Right renal cortex interstitium (tissue), 3 donors: ENCODE measurements around the gene OXLD1. TPM values are rescaled to one million over a fixed set of nuclear protein-coding genes. Genes with fewer than 3 reads are reported as not detected.

Source experiments
- DNase-seq, 3 donors: peaks; one replicate each; pipeline ENCODE4 v3.0.0-alpha.2; 2013; ENCODE audit warnings: low read depth in 3 of 3, low spot score in 2 of 3
- polyA plus RNA-seq, 3 donors: library from polyadenylated mRNA; unstranded; fragments of 120-200 nt; gene quantifications; one replicate each; pipeline ENCODE4 v1.2.1, GENCODE V29; 2013; ENCODE audit not compliant: insufficient read length in 3 of 3

The OXLD1 gene
- 10 to 100 TPM; 13.3 to 16.2 (median 14.9) TPM for polyA plus RNA-seq

DNA sequence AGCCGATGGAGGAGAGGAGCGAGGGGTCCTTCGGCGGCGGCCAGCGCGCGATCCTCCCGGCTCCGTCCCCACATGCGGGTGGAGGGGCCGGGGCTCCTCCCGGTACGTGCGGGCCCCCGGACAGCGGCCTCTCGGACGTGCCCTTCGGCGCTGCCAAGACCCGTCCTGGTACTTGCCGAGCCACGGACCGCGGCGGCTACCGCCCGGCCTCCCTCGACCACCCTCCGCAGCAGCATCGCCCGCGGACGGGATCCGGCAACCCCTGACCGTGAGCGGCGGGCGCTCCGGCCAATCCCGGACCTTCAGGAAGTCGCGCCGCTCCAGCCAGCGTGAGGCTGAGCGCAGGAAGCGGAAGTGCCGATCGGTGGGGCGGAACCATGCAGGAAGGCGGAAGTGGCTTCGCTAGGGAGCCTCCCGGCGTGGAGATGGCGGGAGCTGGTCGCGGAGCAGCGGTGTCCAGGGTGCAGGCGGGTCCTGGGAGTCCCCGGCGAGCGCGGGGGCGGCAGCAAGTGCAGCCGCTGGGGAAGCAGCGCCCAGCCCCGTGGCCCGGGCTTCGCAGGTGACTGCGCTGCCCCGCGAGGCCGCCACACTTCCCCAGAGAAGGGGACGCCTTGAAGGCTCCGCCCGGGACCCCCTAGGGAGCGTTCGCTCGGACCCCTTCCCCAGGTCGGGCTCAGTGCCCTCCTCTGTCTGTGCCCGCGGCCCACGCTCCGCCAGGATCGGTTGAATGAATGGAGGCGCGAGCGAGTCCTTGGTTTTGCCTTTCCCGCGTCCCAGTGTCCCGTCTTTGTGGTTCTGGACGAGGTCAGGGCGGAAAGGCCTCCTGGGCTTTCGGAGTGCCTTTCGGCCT, at the start of gene OXLD1, which contains the start of gene CCDC137:
Gene OXLD1, minus strand, starts transcription at position 264 of the 850 bp plus-strand sequence. Its CDS starts 28 bp downstream, at position 236.
Gene CCDC137, plus strand, starts transcription at position 396 of the 850 bp plus-strand sequence. Its CDS starts 30 bp downstream, at position 426.
- peak; percentile 74 to 93 (median 87) for DNase-seq

DNA sequence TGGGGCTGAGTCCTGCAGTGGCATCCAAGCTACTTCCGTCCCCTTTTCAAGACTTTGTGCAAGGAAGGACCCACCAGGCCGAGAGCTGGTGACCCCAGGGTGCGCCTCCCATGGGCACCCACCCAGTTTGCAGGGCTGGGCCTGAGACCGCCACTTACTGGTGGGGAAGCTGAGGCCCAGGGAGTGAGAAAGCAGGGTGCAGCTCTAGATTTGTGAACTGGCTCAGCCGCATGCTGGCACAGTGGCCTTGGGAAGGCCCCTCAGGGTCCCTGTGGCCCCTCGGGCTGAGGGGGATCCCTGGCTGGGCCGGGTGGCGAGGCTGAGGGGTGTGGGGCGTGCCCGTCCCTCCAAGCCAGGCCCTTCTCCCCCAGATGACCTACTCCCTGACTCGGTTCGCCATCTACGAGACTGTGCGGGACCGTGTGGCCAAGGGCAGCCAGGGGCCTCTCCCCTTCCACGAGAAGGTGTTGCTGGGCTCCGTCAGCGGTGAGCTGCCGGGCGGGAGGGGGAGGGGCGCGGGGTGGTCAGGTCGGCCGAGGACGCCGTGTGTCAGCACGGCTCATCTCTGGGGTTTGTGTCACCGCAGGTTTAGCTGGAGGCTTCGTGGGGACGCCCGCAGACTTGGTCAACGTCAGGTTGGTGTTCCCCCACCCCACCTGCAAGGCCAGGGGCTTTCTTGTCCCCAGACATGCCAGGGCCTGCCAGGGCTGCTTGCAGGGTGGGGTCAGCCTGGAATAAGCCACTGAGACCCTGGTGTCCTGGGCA, 48.9 kb upstream of the OXLD1 start:
- no peak for DNase-seq

GRCh38 chr17:81714412-81715106, 48.2 kb upstream of the OXLD1 start:
- no peak for DNase-seq

- DNase-seq = no peak
Observed at GRCh38 chr17:81713556-81714411, 47.4 kb upstream of the OXLD1 start.

GRCh38 chr17:81713004-81713555, 46.7 kb upstream of the OXLD1 start:
- no peak for DNase-seq

DNA sequence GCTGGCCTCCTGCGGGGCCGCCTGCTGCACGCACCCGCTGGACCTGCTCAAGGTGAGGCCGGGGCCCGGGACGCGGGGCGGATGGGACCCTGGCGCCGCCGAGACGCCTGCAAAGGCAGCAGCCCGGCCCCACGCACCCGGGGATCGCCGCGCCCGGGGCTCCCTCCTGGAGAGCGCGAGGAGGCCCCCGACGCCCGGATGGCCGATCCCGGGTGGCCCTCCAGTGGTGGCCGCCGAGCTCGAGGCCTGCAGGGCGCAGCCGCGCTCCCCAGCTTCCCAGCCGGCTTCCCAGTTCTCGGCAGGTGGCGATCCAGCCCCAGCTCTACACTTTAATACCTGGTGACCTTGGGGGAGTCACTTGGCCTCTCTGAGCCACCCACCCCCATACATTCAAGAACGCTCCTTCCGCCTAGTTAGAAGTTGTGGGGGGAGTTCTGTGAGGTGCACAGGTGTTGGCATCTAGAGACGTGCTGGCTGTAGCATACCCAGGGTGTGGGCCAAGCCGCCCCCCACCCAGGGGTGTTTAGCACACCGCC, 46.1 kb upstream of the OXLD1 start:
- no peak for DNase-seq

DNA sequence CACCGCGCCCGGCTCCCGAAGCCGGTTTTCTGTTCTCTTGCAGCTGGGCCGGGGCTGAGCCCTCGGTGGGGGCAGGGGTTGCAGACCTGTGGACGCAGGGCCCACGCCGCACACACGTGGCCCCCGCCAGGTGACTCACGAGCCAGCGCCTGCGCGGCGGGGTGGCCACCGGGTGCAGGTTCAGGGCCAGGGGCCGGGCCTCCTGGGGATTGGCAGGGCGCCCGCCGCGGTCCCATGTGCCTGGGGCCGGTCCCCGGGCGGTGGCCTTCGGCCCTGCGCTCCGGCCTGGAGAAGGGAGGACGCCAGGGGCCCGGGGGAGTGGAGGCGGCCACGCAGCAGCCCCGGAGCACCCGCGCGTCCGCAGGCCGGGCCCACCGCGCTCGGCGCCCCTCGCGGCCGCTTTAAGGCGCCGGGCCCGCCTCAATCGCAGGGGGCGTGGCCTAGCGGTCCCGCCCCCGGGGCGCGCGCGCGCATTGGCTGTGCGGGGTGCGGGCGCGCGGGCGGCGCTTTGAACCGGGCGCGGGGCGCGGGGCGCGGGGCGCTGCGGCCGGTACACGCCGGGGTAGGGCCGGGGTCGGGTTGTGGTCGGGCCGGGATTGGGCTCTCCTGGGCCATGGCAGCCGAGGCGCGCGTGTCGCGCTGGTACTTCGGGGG, 45.5 kb upstream of the OXLD1 start, which contains the start of gene SLC25A10:
Gene SLC25A10, plus strand, starts transcription at position 471 of the 654 bp plus-strand sequence. Its CDS starts 143 bp downstream, at position 614.
- no peak for DNase-seq

- DNase-seq = no peak
Observed at GRCh38 chr17:81710514-81711308, 44.3 kb upstream of the OXLD1 start.

GRCh38 chr17:81708739-81709185, 42.4 kb upstream of the OXLD1 start:
- no peak for DNase-seq

DNA sequence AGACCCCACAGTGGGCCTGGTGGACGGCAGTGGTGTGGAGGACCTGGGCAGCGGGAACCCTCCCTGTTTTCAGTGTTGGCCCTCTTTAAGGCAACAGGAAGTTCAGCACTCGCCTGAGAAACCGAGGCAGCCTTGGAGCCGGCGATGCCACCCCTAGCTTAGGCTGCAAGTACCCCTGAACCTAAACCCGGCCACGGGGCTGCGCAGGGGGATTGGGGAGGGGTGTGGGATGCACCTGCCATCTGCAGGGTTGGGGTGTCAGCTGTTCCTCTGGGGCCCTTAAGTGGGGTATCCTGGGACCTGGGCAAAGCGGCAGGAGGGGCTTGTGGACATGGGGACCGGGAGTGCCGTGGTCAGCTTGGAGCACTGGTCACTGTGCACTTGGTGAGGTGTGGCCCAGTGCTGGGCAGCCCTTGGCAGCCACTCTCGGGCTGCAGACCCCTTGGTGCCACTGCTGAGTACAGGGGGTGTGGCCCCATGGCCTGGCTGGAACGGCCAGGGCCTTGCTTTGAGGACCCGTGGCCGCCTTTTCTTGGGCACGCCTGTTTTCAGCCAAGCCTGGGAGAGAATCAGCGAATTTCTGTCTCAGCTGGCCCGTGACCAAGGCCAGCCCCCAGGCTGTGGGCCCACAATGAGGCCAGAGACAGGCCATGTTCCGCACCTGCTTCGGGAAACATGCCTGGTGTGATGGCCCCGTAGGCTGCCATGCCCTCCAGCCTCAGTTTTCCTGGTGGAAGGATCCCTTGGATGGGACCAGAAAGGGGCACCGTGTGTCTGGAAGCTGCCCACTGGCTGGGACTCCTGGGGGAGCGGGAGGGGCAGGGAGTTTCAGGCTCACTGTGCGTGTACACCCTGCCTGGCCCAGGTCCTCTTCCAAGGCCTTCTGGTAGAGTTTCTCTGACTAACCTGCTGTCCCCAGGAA, 41.6 kb upstream of the OXLD1 start:
- no peak for DNase-seq

GRCh38 chr17:81706757-81707624, 40.6 kb upstream of the OXLD1 start:
- DNase-seq = no peak

DNA sequence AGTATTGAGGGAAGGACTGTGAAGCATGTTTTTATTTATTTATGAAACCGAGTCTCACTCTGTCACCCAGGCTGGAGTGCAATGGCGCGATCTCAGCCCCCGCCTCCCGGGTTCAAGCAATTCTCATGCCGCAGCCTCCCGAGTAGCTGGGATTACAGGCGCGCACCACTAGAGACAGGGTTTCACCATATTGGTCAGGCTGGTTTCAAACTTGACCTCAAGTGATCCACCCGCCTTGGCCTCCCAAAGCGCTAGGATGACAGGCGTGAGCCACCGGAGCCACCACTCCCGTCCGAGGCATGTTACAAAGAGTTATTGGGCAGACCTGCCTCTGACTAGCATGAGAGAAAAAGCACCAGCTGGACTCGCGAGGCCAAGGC, 39.8 kb upstream of the OXLD1 start:
- DNase-seq = no peak

- no peak for DNase-seq
Observed at GRCh38 chr17:81705518-81706231, 39.3 kb upstream of the OXLD1 start.

GRCh38 chr17:81703747-81704654, 37.6 kb upstream of the OXLD1 start:
- DNase-seq = no peak
